ENCODE results near the gene CACNA1S. TPM values are rescaled to one million over a fixed set of nuclear protein-coding genes. Genes with fewer than 3 reads are reported as not detected.

Gene CACNA1S
- total and polyA plus RNA-seq, 2 of the 13 experiments (the other 11 are each of a cell fraction or from before 2014, with no cell fraction given): not detected

DNA sequence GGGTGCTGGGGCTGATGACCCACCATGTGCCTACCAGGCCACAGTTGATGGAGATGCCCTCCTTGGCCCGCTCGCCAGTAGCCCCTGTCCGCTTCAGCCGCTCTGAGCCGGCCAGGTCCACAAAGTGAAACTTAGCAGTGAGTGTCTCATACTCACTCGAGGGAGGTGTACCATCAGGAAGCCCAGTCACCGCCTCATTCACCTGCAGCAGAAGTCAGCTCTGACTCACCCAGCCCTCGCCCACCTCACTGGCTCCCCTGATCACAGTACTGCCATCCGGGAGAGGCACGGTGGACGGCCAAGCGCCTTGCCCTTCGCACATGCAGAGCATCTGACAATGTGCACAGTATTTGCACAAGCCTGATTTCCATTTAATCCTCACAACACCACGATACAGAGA, 107.5 kb downstream of the CACNA1S start:
- H4K20me1 ChIP-seq (ENCODE audit: insufficient read depth, low read length): no peaks in the 10 kb centered on the region
- TF ChIP-seq GZF1 (CRISPR knock-in tag; IDR thresholded peaks at IDR 0.05): no peak
- no peak for TF ChIP-seq ZNF10 (CRISPR knock-in tag; IDR thresholded peaks at IDR 0.05; ENCODE audit: borderline replicate concordance, low read depth)
- TF ChIP-seq, protein P1, sequence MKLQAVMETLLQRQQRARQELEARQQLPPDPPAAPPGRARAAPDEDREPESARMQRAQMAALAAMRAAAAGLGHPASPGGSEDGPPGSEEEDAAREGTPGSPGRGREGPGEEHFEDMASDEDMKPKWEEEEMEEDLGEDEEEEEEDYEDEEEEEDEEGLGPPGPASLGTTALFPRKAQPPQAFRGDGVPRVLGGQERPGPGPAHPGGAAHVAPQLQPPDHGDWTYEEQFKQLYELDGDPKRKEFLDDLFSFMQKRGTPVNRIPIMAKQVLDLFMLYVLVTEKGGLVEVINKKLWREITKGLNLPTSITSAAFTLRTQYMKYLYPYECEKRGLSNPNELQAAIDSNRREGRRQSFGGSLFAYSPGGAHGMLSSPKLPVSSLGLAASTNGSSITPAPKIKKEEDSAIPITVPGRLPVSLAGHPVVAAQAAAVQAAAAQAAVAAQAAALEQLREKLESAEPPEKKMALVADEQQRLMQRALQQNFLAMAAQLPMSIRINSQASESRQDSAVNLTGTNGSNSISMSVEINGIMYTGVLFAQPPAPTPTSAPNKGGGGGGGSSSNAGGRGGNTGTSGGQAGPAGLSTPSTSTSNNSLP (IDR thresholded peaks at IDR 0.05; ENCODE audit: low read depth, low read length): no peak
- TF ChIP-seq, protein P2, sequence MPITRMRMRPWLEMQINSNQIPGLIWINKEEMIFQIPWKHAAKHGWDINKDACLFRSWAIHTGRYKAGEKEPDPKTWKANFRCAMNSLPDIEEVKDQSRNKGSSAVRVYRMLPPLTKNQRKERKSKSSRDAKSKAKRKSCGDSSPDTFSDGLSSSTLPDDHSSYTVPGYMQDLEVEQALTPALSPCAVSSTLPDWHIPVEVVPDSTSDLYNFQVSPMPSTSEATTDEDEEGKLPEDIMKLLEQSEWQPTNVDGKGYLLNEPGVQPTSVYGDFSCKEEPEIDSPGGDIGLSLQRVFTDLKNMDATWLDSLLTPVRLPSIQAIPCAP (CRISPR knock-in tag; IDR thresholded peaks at IDR 0.05; ENCODE audit: low read depth): no peak
- TF ChIP-seq PPARG (CRISPR knock-in tag; conservative IDR thresholded peaks at IDR 0.05): no peak
- no peak for TF ChIP-seq ZNF329 (CRISPR knock-in tag; IDR thresholded peaks at IDR 0.05; ENCODE audit: low read depth)
- no peak for TF ChIP-seq MED13 (CRISPR knock-in tag; IDR thresholded peaks at IDR 0.05)
- TF ChIP-seq ZKSCAN5 (CRISPR knock-in tag; IDR thresholded peaks at IDR 0.05): no peak
- no peak for TF ChIP-seq ZNF747 (CRISPR knock-in tag; IDR thresholded peaks at IDR 0.05; ENCODE audit: borderline replicate concordance)
- no peak for TF ChIP-seq ZNF430 (CRISPR knock-in tag; IDR thresholded peaks at IDR 0.05)
- TF ChIP-seq SRSF4 (IDR thresholded peaks at IDR 0.05; ENCODE audit: low read depth, low read length, poor library complexity, severe bottlenecking): no peak
- TF ChIP-seq, protein P3, sequence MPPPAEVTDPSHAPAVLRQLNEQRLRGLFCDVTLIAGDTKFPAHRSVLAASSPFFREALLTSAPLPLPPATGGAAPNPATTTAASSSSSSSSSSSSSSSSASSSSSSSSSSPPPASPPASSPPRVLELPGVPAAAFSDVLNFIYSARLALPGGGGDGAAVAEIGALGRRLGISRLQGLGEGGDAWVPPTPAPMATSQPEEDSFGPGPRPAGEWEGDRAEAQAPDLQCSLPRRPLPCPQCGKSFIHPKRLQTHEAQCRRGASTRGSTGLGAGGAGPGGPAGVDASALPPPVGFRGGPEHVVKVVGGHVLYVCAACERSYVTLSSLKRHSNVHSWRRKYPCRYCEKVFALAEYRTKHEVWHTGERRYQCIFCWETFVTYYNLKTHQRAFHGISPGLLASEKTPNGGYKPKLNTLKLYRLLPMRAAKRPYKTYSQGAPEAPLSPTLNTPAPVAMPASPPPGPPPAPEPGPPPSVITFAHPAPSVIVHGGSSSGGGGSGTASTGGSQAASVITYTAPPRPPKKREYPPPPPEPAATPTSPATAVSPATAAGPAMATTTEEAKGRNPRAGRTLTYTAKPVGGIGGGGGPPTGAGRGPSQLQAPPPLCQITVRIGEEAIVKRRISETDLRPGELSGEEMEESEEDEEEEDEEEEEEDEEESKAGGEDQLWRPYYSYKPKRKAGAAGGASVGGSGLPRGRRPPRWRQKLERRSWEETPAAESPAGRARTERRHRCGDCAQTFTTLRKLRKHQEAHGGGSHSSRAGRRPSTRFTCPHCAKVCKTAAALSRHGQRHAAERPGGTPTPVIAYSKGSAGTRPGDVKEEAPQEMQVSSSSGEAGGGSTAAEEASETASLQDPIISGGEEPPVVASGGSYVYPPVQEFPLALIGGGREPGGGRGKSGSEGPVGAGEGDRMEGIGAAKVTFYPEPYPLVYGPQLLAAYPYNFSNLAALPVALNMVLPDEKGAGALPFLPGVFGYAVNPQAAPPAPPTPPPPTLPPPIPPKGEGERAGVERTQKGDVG (CRISPR knock-in tag; IDR thresholded peaks at IDR 0.05; ENCODE audit: borderline replicate concordance): no peak
- no peak for TF ChIP-seq ZNF644 (CRISPR knock-in tag; IDR thresholded peaks at IDR 0.05; ENCODE audit: low read depth)
- TF ChIP-seq MED1 (CRISPR knock-in tag; IDR thresholded peaks at IDR 0.05): no peak
- TF ChIP-seq, protein P4, sequence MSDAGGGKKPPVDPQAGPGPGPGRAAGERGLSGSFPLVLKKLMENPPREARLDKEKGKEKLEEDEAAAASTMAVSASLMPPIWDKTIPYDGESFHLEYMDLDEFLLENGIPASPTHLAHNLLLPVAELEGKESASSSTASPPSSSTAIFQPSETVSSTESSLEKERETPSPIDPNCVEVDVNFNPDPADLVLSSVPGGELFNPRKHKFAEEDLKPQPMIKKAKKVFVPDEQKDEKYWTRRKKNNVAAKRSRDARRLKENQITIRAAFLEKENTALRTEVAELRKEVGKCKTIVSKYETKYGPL (CRISPR knock-in tag; IDR thresholded peaks at IDR 0.05): no peak
- TF ChIP-seq, protein P5, sequence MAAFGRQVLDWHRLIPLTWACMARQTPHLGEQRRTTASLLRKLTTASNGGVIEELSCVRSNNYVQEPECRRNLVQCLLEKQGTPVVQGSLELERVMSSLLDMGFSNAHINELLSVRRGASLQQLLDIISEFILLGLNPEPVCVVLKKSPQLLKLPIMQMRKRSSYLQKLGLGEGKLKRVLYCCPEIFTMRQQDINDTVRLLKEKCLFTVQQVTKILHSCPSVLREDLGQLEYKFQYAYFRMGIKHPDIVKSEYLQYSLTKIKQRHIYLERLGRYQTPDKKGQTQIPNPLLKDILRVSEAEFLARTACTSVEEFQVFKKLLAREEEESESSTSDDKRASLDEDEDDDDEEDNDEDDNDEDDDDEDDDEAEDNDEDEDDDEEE (CRISPR knock-in tag; IDR thresholded peaks at IDR 0.05): no peak
- H2AFZ ChIP-seq (ENCODE audit: low read length): no peak overlapping the region
- in situ Hi-C loops (cut with HindIII; ENCODE audit: extremely low pct_ligation_motif_present, low pct_unique_long_range_greater_than_20kb): no loop called here
- ChIA-PET CTCF (ENCODE audit: low intra/inter-chr PET ratio, low total read pairs) (no interaction called here), POLR2A (no interaction called here)
- ATAC-seq: no peak
- no peaks in the 10 kb centered on the region for H3K9me3 ChIP-seq (ENCODE audit: low read length)
- no peak for FAIRE-seq
- 46% methylated on average over 6 of the region's 14 CpGs for WGBS (ENCODE audit: low lambda C conversion rate)
- no TSS peak for BruUV-seq (replicated peaks)
- H3K79me2 ChIP-seq (ENCODE audit: insufficient read depth, low read length): no peaks in the 10 kb centered on the region
- intact Hi-C loops (cut with micrococcal nuclease; ENCODE audit: unreplicated experiment): no loop called here
- no peak overlapping the region for H3K9ac ChIP-seq (ENCODE audit: insufficient read depth, low read depth, low read length)
- no peak for DNase-seq (ENCODE audit: low spot score)
- no peaks in the 10 kb centered on the region for H3K27me3 ChIP-seq (ENCODE audit: control insufficient read depth in 1 of 2, insufficient read depth in 2 of 2, low read length in 2 of 2)
- H3K36me3 ChIP-seq (replicated peaks in 1 of 2; ENCODE audit: control insufficient read depth in 1 of 2, insufficient read depth in 2 of 2, low read length in 2 of 2): no peaks in the 10 kb centered on the region
- no peak overlapping the region for H3K27ac ChIP-seq (ENCODE audit: extremely low read length, insufficient read depth, low read length)
- no peaks in the 10 kb centered on the region for H3K4me1 ChIP-seq (ENCODE audit: insufficient read depth, low read length)
- no peak overlapping the region for H3K4me2 ChIP-seq (ENCODE audit: low read depth, low read length)
- H3K4me3 ChIP-seq (replicated peaks in 1 of 3; ENCODE audit: insufficient read depth in 1 of 3, low read depth in 2 of 3, low read length in 3 of 3): no peak overlapping the region
